Activated CD8-positive, alpha-beta T cell treated with anti-CD3 and anti-CD28 coated beads for 36 hours (primary cell): Measurements from ENCODE around the gene CABP5. TPM values are rescaled to one million over a fixed set of nuclear protein-coding genes. Genes with fewer than 3 reads are reported as not detected.
"Not testable (repeated sequence)": the region's sequence is repeated elsewhere in the genome, so short reads cannot be mapped to it uniquely, and the experiment has no call there.

Experiments
- ATAC-seq: fragments of 200-7000 bp; cut with Tn5 transposase; one replicate; pipeline ENCODE4 v1.10.0; 2021; ENCODE audit warnings: mild to moderate bottlenecking, moderate library complexity
- CTCF ChIA-PET: fragments of 350-600 bp; sonication (Branson Sonifier 250); formaldehyde crosslinking; loops from one replicate; lab custom pipeline; 2021; ENCODE audit warnings: antibody characterized with exemption; lab: Charles Lee
- POLR2A ChIA-PET: fragments of 350-600 bp; sonication (Branson Sonifier 250); formaldehyde crosslinking; loops from one replicate; lab custom pipeline; 2021; ENCODE audit warnings: antibody characterized with exemption; lab: Charles Lee
- DNase-seq: peaks from one replicate; pipeline ENCODE4 v3.0.0-alpha.2; 2020
- H3K27ac Mint-ChIP-seq: one replicate; pipeline ENCODE4 v1.8.0; 2021; ENCODE audit warnings: mild to moderate bottlenecking, mixed read lengths
- H3K27me3 Mint-ChIP-seq: one replicate; pipeline ENCODE4 v1.8.0; 2021; ENCODE audit warnings: mixed read lengths
- H3K36me3 Mint-ChIP-seq: one replicate; pipeline ENCODE4 v1.8.0; 2021; ENCODE audit warnings: low read depth, mixed read lengths
- H3K4me1 Mint-ChIP-seq: one replicate; pipeline ENCODE4 v1.8.0; 2021; ENCODE audit warnings: low read depth, mixed read lengths
- H3K4me3 Mint-ChIP-seq: one replicate; pipeline ENCODE4 v1.8.0; 2021; ENCODE audit warnings: mild to moderate bottlenecking, moderate library complexity, mixed read lengths
- H3K9me3 Mint-ChIP-seq: one replicate; pipeline ENCODE4 v1.8.0; 2021; ENCODE audit warnings: mixed read lengths
- intact Hi-C: fragments of 100-400 bp; cut with micrococcal nuclease; formaldehyde crosslinking; loops from one replicate; pipeline ENCODE4 v1.10.0; 2022
- total RNA-seq, 2 experiments: library from RNA; stranded (reverse); gene quantifications; one replicate each; pipeline ENCODE4 v1.2.3, GENCODE V29; 2021
- TF ChIP-seq, protein P1 (sequence below): fragments of 200-600 bp; IDR thresholded peaks from one replicate; pipeline ENCODE4 v1.8.0; 2022; ENCODE audit warnings: antibody characterized with exemption, mild to moderate bottlenecking

Gene CABP5
- total RNA-seq: not detected

DNA sequence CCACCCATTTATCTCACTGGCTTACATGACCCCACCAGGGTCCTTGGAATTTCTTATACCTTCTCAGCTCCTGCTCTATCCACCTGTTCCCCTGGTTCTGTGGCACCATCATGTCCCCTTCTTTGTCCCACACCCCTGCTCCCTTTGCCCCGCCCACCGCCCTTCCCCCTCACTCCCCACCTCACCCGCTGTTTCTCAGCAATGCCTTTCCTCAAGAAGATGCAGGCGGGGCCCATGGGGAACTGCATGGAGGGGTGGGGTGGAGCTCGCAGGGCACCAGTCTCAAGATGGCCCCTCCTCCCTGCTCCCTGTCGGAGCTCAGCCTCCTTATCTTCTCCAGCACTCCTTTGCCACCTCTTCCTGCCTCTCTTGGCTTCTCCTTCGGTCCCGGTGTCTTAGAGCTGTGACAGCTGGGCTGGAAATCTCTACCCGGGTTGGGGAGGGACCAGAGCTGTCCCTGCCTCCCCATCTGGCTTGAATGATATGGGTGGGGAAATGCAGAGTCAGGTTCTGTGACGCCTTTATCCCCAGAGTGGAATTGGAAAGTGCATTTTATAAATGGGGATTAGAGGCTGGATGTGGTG, at the start of gene CABP5:
TSS of gene CABP5 (minus strand) at position 405 of the 584 bp plus-strand sequence. CDS start at position 248, 157 bp downstream.
- Mint-ChIP-seq H3K27me3 (peaks cover 27% of the 10 kb centered on the region), H3K27ac (no peak within 1 kb of the TSS)

DNA sequence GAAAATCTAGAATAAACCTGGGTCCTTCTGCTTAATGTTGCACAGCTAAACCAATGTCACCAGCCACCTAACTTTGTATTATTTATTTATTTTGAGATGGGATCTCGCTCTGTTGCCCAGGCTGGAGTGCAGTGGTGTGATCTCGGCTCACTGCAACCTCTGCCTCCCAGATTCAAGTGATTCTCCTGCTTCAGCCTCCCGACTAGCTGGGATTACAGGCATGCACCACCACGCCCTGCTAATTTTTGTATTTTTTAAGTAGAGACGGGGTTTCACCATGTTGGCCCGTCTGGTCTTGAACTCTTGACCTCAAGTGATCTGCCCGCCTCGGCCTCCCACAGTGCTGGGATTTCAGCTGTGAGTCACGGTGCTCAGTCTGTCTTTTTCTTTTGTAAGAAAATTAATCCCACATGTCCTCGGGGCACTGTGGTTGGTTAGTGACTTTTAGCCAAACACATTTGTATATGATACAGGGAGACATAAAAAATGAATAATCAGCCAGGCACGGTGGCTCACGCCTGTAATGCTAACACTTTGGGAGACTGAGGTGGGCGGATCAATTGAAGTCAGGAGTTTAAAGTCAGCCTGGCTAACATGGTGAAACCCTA, 47.3 kb upstream of the CABP5 start:
- DNase-seq, H3K4me1 Mint-ChIP-seq, H3K27me3 Mint-ChIP-seq, H3K4me3 Mint-ChIP-seq, H3K36me3 Mint-ChIP-seq, H3K27ac Mint-ChIP-seq, ATAC-seq, intact Hi-C loops, POLR2A ChIA-PET, CTCF ChIA-PET: not testable (repeated sequence)
- peaks cover 11% of the 10 kb centered on the region for H3K9me3 Mint-ChIP-seq

More for the DNA sequence above, at the start of gene CABP5:
- intact Hi-C loops: no loop called here
- ChIA-PET POLR2A (no interaction called here), CTCF (no interaction called here)
- H3K36me3 Mint-ChIP-seq: no peaks in the 10 kb centered on the region
- no peaks in the 10 kb centered on the region for H3K4me1 Mint-ChIP-seq
- H3K4me3 Mint-ChIP-seq: no peak within 1 kb of the TSS
- peaks cover 2% of the 10 kb centered on the region for H3K9me3 Mint-ChIP-seq
- ATAC-seq (no peak), DNase-seq (no peak)
- TF ChIP-seq, protein P1, sequence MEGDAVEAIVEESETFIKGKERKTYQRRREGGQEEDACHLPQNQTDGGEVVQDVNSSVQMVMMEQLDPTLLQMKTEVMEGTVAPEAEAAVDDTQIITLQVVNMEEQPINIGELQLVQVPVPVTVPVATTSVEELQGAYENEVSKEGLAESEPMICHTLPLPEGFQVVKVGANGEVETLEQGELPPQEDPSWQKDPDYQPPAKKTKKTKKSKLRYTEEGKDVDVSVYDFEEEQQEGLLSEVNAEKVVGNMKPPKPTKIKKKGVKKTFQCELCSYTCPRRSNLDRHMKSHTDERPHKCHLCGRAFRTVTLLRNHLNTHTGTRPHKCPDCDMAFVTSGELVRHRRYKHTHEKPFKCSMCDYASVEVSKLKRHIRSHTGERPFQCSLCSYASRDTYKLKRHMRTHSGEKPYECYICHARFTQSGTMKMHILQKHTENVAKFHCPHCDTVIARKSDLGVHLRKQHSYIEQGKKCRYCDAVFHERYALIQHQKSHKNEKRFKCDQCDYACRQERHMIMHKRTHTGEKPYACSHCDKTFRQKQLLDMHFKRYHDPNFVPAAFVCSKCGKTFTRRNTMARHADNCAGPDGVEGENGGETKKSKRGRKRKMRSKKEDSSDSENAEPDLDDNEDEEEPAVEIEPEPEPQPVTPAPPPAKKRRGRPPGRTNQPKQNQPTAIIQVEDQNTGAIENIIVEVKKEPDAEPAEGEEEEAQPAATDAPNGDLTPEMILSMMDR: no peak

DNA sequence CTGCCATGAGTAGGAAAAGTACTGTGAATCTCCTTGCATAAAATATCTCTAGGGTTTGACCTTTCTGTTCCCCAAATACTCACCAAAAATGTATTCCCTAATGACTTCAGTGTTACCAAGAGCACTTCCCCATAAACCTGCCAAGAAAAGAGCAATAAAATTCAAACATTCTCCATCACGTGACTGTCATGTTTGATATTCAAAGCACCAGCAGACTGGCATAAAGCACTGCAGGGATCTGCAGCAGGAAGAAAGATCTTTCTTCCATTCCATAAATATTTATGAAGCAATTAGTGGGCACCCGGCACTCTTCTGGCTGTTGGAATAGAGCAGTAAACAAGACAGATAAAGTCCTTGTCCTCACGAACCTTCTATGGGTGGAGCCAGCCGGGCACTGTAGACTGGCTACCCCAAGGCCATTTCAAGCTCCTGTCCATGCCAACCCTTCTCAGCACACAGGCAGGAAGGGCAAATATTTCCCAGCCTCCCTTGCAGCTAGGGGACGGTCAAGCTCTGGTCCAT, 46.5 kb upstream of the CABP5 start:
- H3K4me3 Mint-ChIP-seq: no peak overlapping the region
- TF ChIP-seq, protein P1: no peak
- CTCF ChIA-PET: interaction anchor here (1.0 kb wide), 1 partner anchor 127 kb away, joined by 3 read pairs; no protein-coding TSS in a partner anchor
- peaks cover 11% of the 10 kb centered on the region for H3K9me3 Mint-ChIP-seq
- no peak overlapping the region for H3K27ac Mint-ChIP-seq
- H3K36me3 Mint-ChIP-seq: peaks cover 6% of the 10 kb centered on the region
- DNase-seq (no peak), ATAC-seq (no peak)
- peaks cover 4% of the 10 kb centered on the region for H3K27me3 Mint-ChIP-seq
- POLR2A ChIA-PET: no interaction called here
- H3K4me1 Mint-ChIP-seq: peaks cover 2% of the 10 kb centered on the region
- intact Hi-C loops: no loop called here

DNA sequence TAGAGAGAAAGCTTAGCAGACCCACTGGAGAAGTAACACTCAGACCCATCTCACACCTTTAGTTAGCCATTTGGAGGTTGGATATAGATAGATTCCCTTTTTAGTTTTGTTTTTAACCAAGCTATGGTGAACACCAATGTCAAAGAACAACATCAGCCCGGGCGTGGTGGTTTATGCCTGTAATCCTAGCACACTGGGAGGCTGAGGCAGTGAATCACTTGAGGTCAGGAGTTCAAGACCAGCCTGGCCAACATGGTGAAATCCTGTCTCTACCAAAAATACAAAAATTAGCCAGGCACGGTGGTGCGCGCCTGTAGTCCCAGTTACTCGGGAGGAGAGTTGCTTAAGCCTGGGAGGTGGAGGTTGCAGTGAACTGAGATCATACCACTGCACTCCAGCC, 45.1 kb upstream of the CABP5 start:
- not testable (repeated sequence) for H3K4me1 Mint-ChIP-seq

DNA sequence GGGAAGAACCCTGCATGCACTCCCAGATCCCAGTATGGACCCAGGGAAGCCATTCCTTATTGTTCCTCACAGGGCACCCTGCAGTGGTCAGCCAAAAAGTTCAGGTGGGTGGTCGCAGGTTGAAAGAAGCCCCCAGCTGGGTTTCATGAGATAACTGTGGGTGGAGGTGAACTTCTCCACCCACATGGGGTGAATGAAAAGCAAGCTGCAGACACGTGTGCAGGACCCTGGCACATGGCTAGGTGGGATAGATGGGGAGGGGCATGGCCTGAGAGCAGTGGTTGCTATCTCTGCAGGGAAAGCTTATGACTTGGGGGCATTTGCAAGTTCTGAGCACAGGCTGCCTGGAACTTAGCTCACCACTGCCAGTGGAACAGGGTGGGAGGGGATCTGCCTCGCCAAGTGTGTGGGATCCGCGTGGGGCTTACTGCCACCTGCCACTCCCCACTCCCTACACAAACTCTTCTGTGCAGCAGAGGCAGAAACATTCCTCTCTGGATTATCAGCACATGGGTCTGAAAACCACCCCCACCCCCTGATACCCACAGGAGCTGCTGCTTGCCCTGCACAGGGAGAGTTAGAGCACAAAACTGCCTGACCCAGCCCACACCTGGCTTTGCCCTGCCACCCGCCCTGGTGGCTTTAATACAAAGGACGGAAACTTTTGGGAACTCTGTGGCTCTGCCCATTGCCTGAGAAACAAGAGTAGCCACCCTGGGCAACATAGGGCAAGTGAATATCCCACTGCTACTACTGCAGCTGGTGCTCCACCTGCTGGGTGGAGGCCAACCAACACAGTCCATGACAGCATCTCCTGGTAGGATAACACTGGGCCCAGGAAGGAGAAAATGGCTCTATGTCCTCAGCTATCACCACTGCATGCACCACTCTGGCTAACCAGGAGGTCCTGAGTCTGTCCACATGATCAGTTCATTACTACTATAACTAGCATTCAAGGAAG, 42.3 kb upstream of the CABP5 start:
- CTCF ChIA-PET: interaction anchor here (1.2 to 2.1 kb wide), 3 partner anchors 15 to 125 kb away, joined by 3 to 6 read pairs (median 4); no protein-coding TSS in a partner anchor
- Mint-ChIP-seq H3K36me3 (no peaks in the 10 kb centered on the region), H3K4me3 (no peak overlapping the region), H3K27me3 (peaks cover 4% of the 10 kb centered on the region), H3K4me1 (no peaks in the 10 kb centered on the region), H3K27ac (no peak overlapping the region), H3K9me3 (no peaks in the 10 kb centered on the region)
- POLR2A ChIA-PET: no interaction called here
- intact Hi-C loops: no loop called here
- no peak for ATAC-seq
- peak; percentile 12 for DNase-seq
- TF ChIP-seq, protein P1: no peak

More for the DNA sequence above, 45.1 kb upstream of the CABP5 start:
- H3K36me3 Mint-ChIP-seq, H3K9me3 Mint-ChIP-seq, H3K27me3 Mint-ChIP-seq, H3K4me3 Mint-ChIP-seq, DNase-seq, intact Hi-C loops, POLR2A ChIA-PET, CTCF ChIA-PET, H3K27ac Mint-ChIP-seq, ATAC-seq: not testable (repeated sequence)
